Mucosa of rectum (tissue), 2 donors: Measurements from ENCODE around the gene GPLD1.
"Not testable (repeated sequence)": the region's sequence is repeated elsewhere in the genome, so short reads cannot be mapped to it uniquely, and the experiment has no call there.

Experiments
- H3K27ac ChIP-seq, 2 donors: one replicate each; pipeline ENCODE4 v1.7.0; 2013; ENCODE audit warnings: inconsistent platforms in 2 of 2, low read depth in 2 of 2, low read length in 2 of 2
- H3K27me3 ChIP-seq, 2 donors: one replicate each; pipeline ENCODE4 v1.7.0; 2013; ENCODE audit warnings: low read length in 2 of 2; ENCODE audit not compliant: control insufficient read depth in 2 of 2, insufficient read depth in 2 of 2
- H3K36me3 ChIP-seq, 2 donors: one replicate each; pipeline ENCODE4 v1.7.0; 2013; ENCODE audit warnings: low read length in 2 of 2; ENCODE audit not compliant: control insufficient read depth in 2 of 2, insufficient read depth in 2 of 2
- H3K4me1 ChIP-seq, 2 donors: one replicate each; pipeline ENCODE4 v1.7.0; 2013; ENCODE audit warnings: low read length in 2 of 2, mild to moderate bottlenecking in 1 of 2; ENCODE audit not compliant: control insufficient read depth in 2 of 2, insufficient read depth in 2 of 2
- H3K4me3 ChIP-seq, 2 donors: one replicate each; pipeline ENCODE4 v1.7.0; 2013; ENCODE audit warnings: low read length in 2 of 2
- H3K9ac ChIP-seq, 2 donors: one replicate each; pipeline ENCODE4 v1.7.0; 2013; ENCODE audit warnings: low read length in 2 of 2, low read depth in 1 of 2, mild to moderate bottlenecking in 1 of 2
- H3K9me3 ChIP-seq, 2 donors: one replicate each; pipeline ENCODE4 v1.7.0; 2013; ENCODE audit warnings: low read length in 2 of 2; ENCODE audit not compliant: control insufficient read depth in 2 of 2
- donor health status: healthy.
- donor health status: Normal muscosa, but diverticular disease.

Gene GPLD1

GRCh38 chr6:24400045-24401039 lies 89.0 kb downstream of the GPLD1 start:
- H3K4me1 ChIP-seq: peaks cover 7 to 12% of the 10 kb centered on the region in 2 donors
- not testable (repeated sequence) for H3K27ac ChIP-seq, H3K4me3 ChIP-seq, H3K27me3 ChIP-seq, H3K9ac ChIP-seq, H3K36me3 ChIP-seq, H3K9me3 ChIP-seq

- Histone ChIP-seq H3K27me3 (no peaks in the 10 kb centered on the region), H3K4me3 (no peak overlapping the region), H3K9ac (no peak overlapping the region), H3K4me1 (peaks cover 0 to 3% of the 10 kb centered on the region in 2 donors), H3K36me3 (no peaks in the 10 kb centered on the region), H3K27ac (no peak overlapping the region), H3K9me3 (no peaks in the 10 kb centered on the region)
Observed at GRCh38 chr6:24397631-24398030, 91.7 kb downstream of the GPLD1 start.

GRCh38 chr6:24396824-24397223 lies 92.6 kb downstream of the GPLD1 start:
- Histone ChIP-seq H3K27ac (no peak overlapping the region), H3K9me3 (no peaks in the 10 kb centered on the region), H3K4me1 (no peaks in the 10 kb centered on the region)

GRCh38 chr6:24394780-24395437 lies 94.5 kb downstream of the GPLD1 start:
- no peak overlapping the region for H3K9ac ChIP-seq

More at GRCh38 chr6:24396824-24397223, 92.6 kb downstream of the GPLD1 start:
- no peaks in the 10 kb centered on the region for H3K36me3 ChIP-seq
- H3K27me3 ChIP-seq: no peaks in the 10 kb centered on the region
- no peak overlapping the region for H3K9ac ChIP-seq
- no peak overlapping the region for H3K4me3 ChIP-seq

GRCh38 chr6:24394061-24394779 lies 95.2 kb downstream of the GPLD1 start:
- no peaks in the 10 kb centered on the region for H3K36me3 ChIP-seq
- no peaks in the 10 kb centered on the region for H3K27me3 ChIP-seq
- no peak overlapping the region for H3K27ac ChIP-seq
- H3K9ac ChIP-seq: no peak overlapping the region
- no peak overlapping the region for H3K4me3 ChIP-seq
- H3K9me3 ChIP-seq: no peaks in the 10 kb centered on the region
- H3K4me1 ChIP-seq: no peaks in the 10 kb centered on the region

More at GRCh38 chr6:24394780-24395437, 94.5 kb downstream of the GPLD1 start:
- Histone ChIP-seq H3K27ac (no peak overlapping the region), H3K27me3 (no peaks in the 10 kb centered on the region), H3K4me3 (no peak overlapping the region), H3K9me3 (no peaks in the 10 kb centered on the region), H3K4me1 (no peaks in the 10 kb centered on the region), H3K36me3 (no peaks in the 10 kb centered on the region)

- Histone ChIP-seq H3K9me3 (no peaks in the 10 kb centered on the region), H3K4me1 (no peaks in the 10 kb centered on the region), H3K9ac (no peak overlapping the region), H3K36me3 (no peaks in the 10 kb centered on the region), H3K4me3 (no peak overlapping the region), H3K27ac (no peak overlapping the region), H3K27me3 (no peaks in the 10 kb centered on the region)
Observed at GRCh38 chr6:24391756-24392405, 97.5 kb downstream of the GPLD1 start.

GRCh38 chr6:24391208-24391607 lies 98.2 kb downstream of the GPLD1 start:
- no peak overlapping the region for H3K9ac ChIP-seq
- no peaks in the 10 kb centered on the region for H3K27me3 ChIP-seq
- no peaks in the 10 kb centered on the region for H3K9me3 ChIP-seq
- H3K36me3 ChIP-seq: no peaks in the 10 kb centered on the region
- no peaks in the 10 kb centered on the region for H3K4me1 ChIP-seq
- H3K4me3 ChIP-seq: no peak overlapping the region
- H3K27ac ChIP-seq: no peak overlapping the region

GRCh38 chr6:24387818-24388217 lies 101.6 kb downstream of the GPLD1 start:
- H3K9ac ChIP-seq: no peak overlapping the region
- H3K36me3 ChIP-seq: no peaks in the 10 kb centered on the region
- H3K27ac ChIP-seq: no peak overlapping the region
- H3K4me1 ChIP-seq: no peaks in the 10 kb centered on the region
- H3K27me3 ChIP-seq: no peaks in the 10 kb centered on the region
- no peak overlapping the region for H3K4me3 ChIP-seq
- H3K9me3 ChIP-seq: no peaks in the 10 kb centered on the region

GRCh38 chr6:24385536-24386269 lies 103.7 kb downstream of the GPLD1 start:
- Histone ChIP-seq H3K36me3 (no peaks in the 10 kb centered on the region), H3K4me3 (no peak overlapping the region), H3K9ac (no peak overlapping the region), H3K4me1 (no peaks in the 10 kb centered on the region), H3K9me3 (no peaks in the 10 kb centered on the region), H3K27ac (no peak overlapping the region), H3K27me3 (no peaks in the 10 kb centered on the region)
